GM12878 (cell line): ENCODE results near the gene TBC1D5. TPM values are rescaled to one million over a fixed set of nuclear protein-coding genes. Genes with fewer than 3 reads are reported as not detected.

Experiments used
- ATAC-seq: fragments of 200-7000 bp; cut with Tn5 transposase; 3 replicates; pipeline ENCODE4 v1.9.1; 2020; ENCODE audit warnings: mild to moderate bottlenecking, moderate library complexity
- BruUV-seq: library from RNA; stranded (reverse); fragments of 400-500 nt; replicated peaks from 2 replicates; lab custom pipeline; 2021; lab: Mats Ljungman, UMichigan
- CTCF ChIA-PET: fragments of 300-600 bp; sonication (Branson Sonifier 250); formaldehyde crosslinking; extraction: SDS; loops from one replicate; lab custom pipeline; 2021; ENCODE audit warnings: inconsistent platforms; lab: Yijun Ruan, JAX
- POLR2A ChIA-PET: fragments of 350-600 bp; formaldehyde crosslinking; extraction: SDS; loops from one replicate; lab custom pipeline; 2021; ENCODE audit warnings: inconsistent platforms; lab: Charles Lee
- RAD21 ChIA-PET: fragments of 300-600 bp; sonication (Branson Sonifier 250); formaldehyde crosslinking; loops from one replicate; lab custom pipeline; 2023; ENCODE audit warnings: antibody characterized with exemption; ENCODE audit not compliant: unreplicated experiment; lab: Charles Lee
- SMC1A ChIA-PET: fragments of 300-600 bp; sonication (Branson Sonifier 250); formaldehyde crosslinking; loops from one replicate; lab custom pipeline; 2023; ENCODE audit not compliant: unreplicated experiment, uncharacterized antibody; lab: Charles Lee
- DNase-seq: peaks from one replicate; pipeline ENCODE4 v3.0.0-alpha.2; 2011; ENCODE audit warnings: low read depth, low spot score
- FAIRE-seq: peaks from 3 replicates; lab custom pipeline; 2011; peaks lifted over from hg19 to GRCh38; lab: Jason Lieb, UNC
- H2AFZ ChIP-seq: 2 replicates; pipeline ENCODE4 v1.6.0; 2011; ENCODE audit warnings: low read depth, low read length, control low read depth; ENCODE audit not compliant: control insufficient read depth
- H3K27ac ChIP-seq: 2 replicates; pipeline ENCODE4 v1.5.1; 2011; ENCODE audit warnings: control low read depth; ENCODE audit not compliant: control insufficient read depth, insufficient read depth
- H3K27me3 ChIP-seq, 2 experiments: replicated peaks in 1 of 2; 2 replicates each; pipeline versions ENCODE4 v1.6.0 to v1.6.1; 2011; ENCODE audit warnings: low read length in 1 of 2; ENCODE audit not compliant: control insufficient read depth in 2 of 2, insufficient read depth in 2 of 2
- H3K36me3 ChIP-seq, 2 experiments: 2 replicates each; pipeline ENCODE4 v1.5.1; 2011; ENCODE audit warnings: low read length in 1 of 2; ENCODE audit not compliant: control insufficient read depth in 2 of 2, insufficient read depth in 2 of 2
- H3K4me1 ChIP-seq: 2 replicates; pipeline ENCODE4 v1.6.1; 2011; ENCODE audit warnings: mild to moderate bottlenecking, low read length, moderate library complexity, mixed read lengths; ENCODE audit not compliant: control insufficient read depth, insufficient read depth
- H3K4me2 ChIP-seq: 2 replicates; pipeline ENCODE4 v1.6.0; 2011; ENCODE audit warnings: control low read depth; ENCODE audit not compliant: control insufficient read depth, insufficient read depth
- H3K4me3 ChIP-seq: fragments of 200-600 bp; sonication (generic); 2 replicates; pipeline ENCODE4 v1.5.1; 2016
- H3K79me2 ChIP-seq: 2 replicates; pipeline ENCODE4 v1.6.0; 2011; ENCODE audit warnings: low read length; ENCODE audit not compliant: control insufficient read depth, insufficient read depth
- H3K9ac ChIP-seq: 2 replicates; pipeline ENCODE4 v1.8.0; 2011; ENCODE audit warnings: low read length, control low read depth, mixed read lengths; ENCODE audit not compliant: control insufficient read depth, insufficient read depth
- H3K9me3 ChIP-seq: replicated peaks from 3 replicates; pipeline ENCODE4 v1.5.1; 2011; ENCODE audit warnings: mild to moderate bottlenecking, low read length; ENCODE audit not compliant: control insufficient read depth, insufficient read depth
- H4K20me1 ChIP-seq: 2 replicates; pipeline ENCODE4 v1.6.0; 2011; ENCODE audit not compliant: control insufficient read depth, insufficient read depth
- BCLAF1 ChIP-seq: fragments of 450-650 bp; IDR thresholded peaks from 2 replicates; pipeline ENCODE4 v1.6.1; 2017; ENCODE audit warnings: antibody characterized with exemption, mild to moderate bottlenecking, moderate library complexity
- MXI1 ChIP-seq: fragments of 150-350 bp; IDR thresholded peaks from 2 replicates; pipeline ENCODE4 v1.6.1; 2011; ENCODE audit warnings: low read depth, mild to moderate bottlenecking, inconsistent platforms, low read length, improper control_type of control experiment
- NR2C1 ChIP-seq: fragments of 450-650 bp; IDR thresholded peaks from 2 replicates; pipeline ENCODE4 v1.6.1; 2017; ENCODE audit warnings: antibody characterized with exemption, mild to moderate bottlenecking, moderate library complexity
- ZBTB11 ChIP-seq: fragments of 450-650 bp; formaldehyde crosslinking; IDR thresholded peaks from 2 replicates; pipeline ENCODE4 v1.5.0; 2022; ENCODE audit warnings: mild to moderate bottlenecking, missing genetic modification characterization
- WGBS: methylation state at CpG from one replicate; pipeline ENCODE4 v1.1.6; 2016; ENCODE audit warnings: low lambda C conversion rate; ENCODE audit not compliant: insufficient replicate concordance, insufficient coverage; ENCODE audit errors: missing lambda C conversion rate; 5-methylcytosine and 5-hydroxymethylcytosine counted together
- in situ Hi-C: fragments of 300-500 bp; cut with MboI; formaldehyde crosslinking; loops from 9 replicates; pipeline ENCODE4 v1.14.3; 2018; ENCODE audit warnings: mixed read lengths
- intact Hi-C: fragments of 100-400 bp; cut with micrococcal nuclease; formaldehyde crosslinking; loops from one replicate; pipeline ENCODE4 v1.14.2; 2022; ENCODE audit not compliant: unreplicated experiment
- polyA plus RNA-seq, 11 experiments: library from polyadenylated mRNA; depleted of rRNA in 4 of 11; unstranded in 6 of 11; stranded (reverse) in 5 of 11; fragments of >200 nt; fragmentation: Nextera tagmentation in 4 of 11; fragmentation: Illumina TruSeq in 1 of 11; extraction: Ambion mirVana in 4 of 11; extraction: Trizol in 1 of 11; gene quantifications; 1 replicate in 1 of 11; 2 replicates in 10 of 11; pipeline versions ENCODE4 v1.2.1 to v1.2.3, GENCODE V29; 2011 to 2016; ENCODE audit warnings: inconsistent platforms in 2 of 11, missing spikeins in 2 of 11, low read depth in 1 of 11
- total RNA-seq, 4 experiments: library from RNA; depleted of rRNA in 3 of 4; stranded (reverse); fragments of >200 nt in 3 of 4; fragmentation: Illumina TruSeq in 1 of 4; extraction: Trizol in 1 of 4; gene quantifications; 2 replicates each; pipeline versions ENCODE4 v1.2.1 to v1.2.3, GENCODE V29; 2013 to 2021

The TBC1D5 gene
- total and polyA plus RNA-seq, 10 of the 15 experiments (the other 5 are each of a cell fraction or from before 2014, with no cell fraction given): 5.5 to 61.0 (median 43.8) TPM

- CTCF ChIA-PET: interaction anchor here (0.7 to 1.3 kb wide), 2 partner anchors 226 to 382 kb away, joined by 3 to 5 read pairs; no protein-coding TSS in a partner anchor
- no peak for ATAC-seq
Observed at GRCh38 chr3:17459470-17459993, 282.9 kb downstream of the TBC1D5 start.

More at GRCh38 chr3:17459470-17459993, 282.9 kb downstream of the TBC1D5 start:
- POLR2A ChIA-PET: no interaction called here
- Histone ChIP-seq H3K27me3 (no peaks in the 10 kb centered on the region), H3K27ac (no peak overlapping the region), H3K9ac (no peak overlapping the region), H3K4me3 (no peak overlapping the region), H3K4me2 (no peak overlapping the region), H3K4me1 (no peaks in the 10 kb centered on the region), H3K9me3 (no peaks in the 10 kb centered on the region), H4K20me1 (no peaks in the 10 kb centered on the region), H2AFZ (no peak overlapping the region), H3K79me2 (no peaks in the 10 kb centered on the region), H3K36me3 (peaks cover 0 to 4% of the 10 kb centered on the region in 2 experiments; a peak in 1 of 4 replicates)
- intact Hi-C loops: no loop called here
- TF ChIP-seq BCLAF1: no peak
- no peak for TF ChIP-seq MXI1
- no peak for TF ChIP-seq NR2C1
- TF ChIP-seq ZBTB11 (CRISPR knock-in tag): no peak
- no TSS peak for BruUV-seq
- DNase-seq: no peak
- FAIRE-seq: no peak
- 65% methylated on average over 3 of the region's 3 CpGs for WGBS
- in situ Hi-C loops: no loop called here
- SMC1A ChIA-PET: interaction anchor here (1.4 kb wide), 1 partner anchor 10 kb away, joined by 5 read pairs; no protein-coding TSS in a partner anchor
- RAD21 ChIA-PET: no interaction called here
